K562 (cell line): Measurements from ENCODE around the gene USP32. TPM values are rescaled to one million over a fixed set of nuclear protein-coding genes. Genes with fewer than 3 reads are reported as not detected.
"Not testable (repeated sequence)": the region's sequence is repeated elsewhere in the genome, so short reads cannot be mapped to it uniquely, and the experiment has no call there.

Experiments used
- ATAC-seq: fragments of 200-7000 bp; cut with Tn5 transposase; 3 replicates; pipeline ENCODE4 v1.9.1; 2020; ENCODE audit warnings: moderate library complexity
- BruUV-seq: library from RNA; stranded (reverse); fragments of 400-500 nt; replicated peaks from 2 replicates; lab custom pipeline; 2021; lab: Mats Ljungman, UMichigan
- CTCF ChIA-PET: fragments of 300-600 bp; formaldehyde crosslinking; extraction: SDS; loops from one replicate; lab custom pipeline; 2021; ENCODE audit warnings: low intra/inter-chr PET ratio; lab: Yijun Ruan, JAX
- POLR2A ChIA-PET: fragments of 300-600, 350-650 bp; sonication (Branson Sonifier 250); formaldehyde crosslinking; extraction: SDS; loops from one replicate; lab custom pipeline; 2021; ENCODE audit warnings: antibody characterized with exemption, inconsistent platforms; lab: Yijun Ruan, JAX
- DNase-seq, 4 experiments: peaks; one replicate each; pipeline versions ENCODE4 v3.0.0 to v3.0.0-alpha.2; 2011 to 2018; ENCODE audit warnings: low spot score in 3 of 4, mixed read lengths in 3 of 4; ENCODE audit errors: extremely low read depth in 1 of 4
- FAIRE-seq: peaks from 2 replicates; lab custom pipeline; 2011; peaks lifted over from hg19 to GRCh38; lab: Jason Lieb, UNC
- H2AFZ ChIP-seq: 2 replicates; pipeline ENCODE4 v1.6.0; 2011; ENCODE audit warnings: low read depth, low read length, control low read depth, inconsistent platforms
- H3K27ac ChIP-seq: fragments of 200-600 bp; 3 replicates; pipeline ENCODE4 v1.8.0; 2011; ENCODE audit warnings: low read depth, mild to moderate bottlenecking, control low read depth, inconsistent platforms, low read length, moderate library complexity, mixed read lengths; ENCODE audit errors: extremely low read depth
- H3K27me3 ChIP-seq, 2 experiments: fragments of 300-600 bp in 1 of 2; 2 replicates in 1 of 2; 3 replicates in 1 of 2; pipeline versions ENCODE4 v1.6.0 to v1.8.0; 2011; ENCODE audit warnings: inconsistent platforms in 2 of 2, low read length in 2 of 2, mild to moderate bottlenecking in 1 of 2, mixed read lengths in 1 of 2, moderate library complexity in 1 of 2; ENCODE audit not compliant: control insufficient read depth in 2 of 2, insufficient read depth in 2 of 2
- H3K36me3 ChIP-seq: fragments of 300-600 bp; 3 replicates; pipeline ENCODE4 v1.8.0; 2011; ENCODE audit warnings: mild to moderate bottlenecking, low read length, inconsistent platforms; ENCODE audit not compliant: control insufficient read depth, insufficient read depth
- H3K4me1 ChIP-seq, 2 experiments: fragments of 200-600 bp in 1 of 2; replicated peaks in 1 of 2; 2 replicates in 1 of 2; 3 replicates in 1 of 2; pipeline versions ENCODE4 v1.5.1 to v1.8.0; 2011; ENCODE audit warnings: inconsistent platforms in 2 of 2, low read length in 2 of 2, mild to moderate bottlenecking in 1 of 2, mixed read lengths in 1 of 2, moderate library complexity in 1 of 2; ENCODE audit not compliant: control insufficient read depth in 2 of 2, insufficient read depth in 2 of 2
- H3K4me2 ChIP-seq: 2 replicates; pipeline ENCODE4 v1.6.1; 2011; ENCODE audit warnings: low read length, control low read depth, inconsistent platforms, mixed read lengths; ENCODE audit not compliant: insufficient read depth
- H3K4me3 ChIP-seq: fragments of 200-600 bp; sonication (generic), shearing (Covaris generic); 2 replicates; pipeline ENCODE4 v1.5.1; 2016; ENCODE audit warnings: control low read depth, inconsistent platforms
- H3K79me2 ChIP-seq: fragments of 200-600 bp; 3 replicates; pipeline ENCODE4 v1.8.0; 2011; ENCODE audit warnings: low read length, inconsistent platforms; ENCODE audit not compliant: control insufficient read depth, insufficient read depth
- H3K9ac ChIP-seq, 2 experiments: 2 replicates each; pipeline versions ENCODE4 v1.6.0 to v1.6.1; 2011; ENCODE audit warnings: low read depth in 2 of 2, low read length in 2 of 2, control low read depth in 1 of 2, inconsistent platforms in 1 of 2, mild to moderate bottlenecking in 1 of 2, mixed read lengths in 1 of 2; ENCODE audit not compliant: insufficient read depth in 1 of 2
- H3K9me1 ChIP-seq: one replicate; pipeline ENCODE4 v1.6.0; 2011; ENCODE audit warnings: inconsistent platforms, mild to moderate bottlenecking, low read length, moderate library complexity; ENCODE audit not compliant: control insufficient read depth, insufficient read depth
- H3K9me3 ChIP-seq: replicated peaks from 2 replicates; pipeline ENCODE4 v1.5.1; 2011; ENCODE audit warnings: low read depth, low read length, inconsistent platforms; ENCODE audit not compliant: control insufficient read depth, insufficient read depth
- H4K20me1 ChIP-seq: replicated peaks from 2 replicates; pipeline ENCODE4 v1.6.1; 2011; ENCODE audit warnings: low read length, inconsistent platforms, mixed read lengths; ENCODE audit not compliant: control insufficient read depth, insufficient read depth
- WGBS: fragments of 100-300 bp; shearing (Covaris generic); methylation state at CpG from one replicate; pipeline ENCODE4 v1.1.6; 2016; ENCODE audit warnings: low coverage, mixed read lengths; ENCODE audit not compliant: insufficient coverage; ENCODE audit errors: missing lambda C conversion rate; 5-methylcytosine and 5-hydroxymethylcytosine counted together
- in situ Hi-C: fragments of 300-500 bp; cut with MboI; formaldehyde crosslinking; loops from 4 replicates; pipeline ENCODE4 v1.15.0; 2018; ENCODE audit warnings: inconsistent platforms, mixed read lengths
- intact Hi-C: fragments of 100-400 bp; cut with micrococcal nuclease; formaldehyde crosslinking; loops from 2 replicates; pipeline ENCODE4 v1.14.2; 2022
- polyA plus RNA-seq, 8 experiments: library from polyadenylated mRNA; depleted of rRNA in 4 of 8; stranded (reverse) in 5 of 8; unstranded in 3 of 8; fragments of >200 nt; fragmentation: Nextera tagmentation in 2 of 8; fragmentation: Illumina TruSeq in 1 of 8; extraction: Ambion mirVana in 2 of 8; extraction: Trizol in 1 of 8; gene quantifications; 2 replicates each; pipeline versions ENCODE4 v1.2.1 to v1.2.3, GENCODE V29; 2011 to 2014; ENCODE audit warnings: inconsistent platforms in 1 of 8, missing spikeins in 1 of 8
- total RNA-seq, 7 experiments: library from RNA; depleted of rRNA in 6 of 7; stranded (reverse); fragments of >200 nt in 6 of 7; fragmentation: Illumina TruSeq in 2 of 7; extraction: Trizol in 2 of 7; gene quantifications; 2 replicates each; pipeline versions ENCODE4 v1.2.1 to v1.2.3, GENCODE V29; 2011 to 2021; ENCODE audit warnings: low replicate concordance in 1 of 7
- TF ChIP-seq, protein P1 (sequence below), 3 experiments: fragments of 200-800 bp in 1 of 3; fragments of 250-450 bp in 1 of 3; fragments of 450-650 bp in 1 of 3; sonication (Bioruptor Pico) in 1 of 3; sonication (Bioruptor generic) in 1 of 3; formaldehyde crosslinking in 1 of 3; IDR thresholded peaks; 2 replicates each; pipeline versions ENCODE4 v1.6.1 to v1.8.0; 2016 to 2022; ENCODE audit warnings: mild to moderate bottlenecking in 2 of 3, missing genetic modification characterization in 2 of 3, missing compliant biosample characterization in 1 of 3, moderate library complexity in 1 of 3

USP32 gene
- total and polyA plus RNA-seq, 9 of the 15 experiments (the other 6 are each of a cell fraction or from before 2014, with no cell fraction given) = 18.0 to 69.3 (median 47.1) TPM

DNA sequence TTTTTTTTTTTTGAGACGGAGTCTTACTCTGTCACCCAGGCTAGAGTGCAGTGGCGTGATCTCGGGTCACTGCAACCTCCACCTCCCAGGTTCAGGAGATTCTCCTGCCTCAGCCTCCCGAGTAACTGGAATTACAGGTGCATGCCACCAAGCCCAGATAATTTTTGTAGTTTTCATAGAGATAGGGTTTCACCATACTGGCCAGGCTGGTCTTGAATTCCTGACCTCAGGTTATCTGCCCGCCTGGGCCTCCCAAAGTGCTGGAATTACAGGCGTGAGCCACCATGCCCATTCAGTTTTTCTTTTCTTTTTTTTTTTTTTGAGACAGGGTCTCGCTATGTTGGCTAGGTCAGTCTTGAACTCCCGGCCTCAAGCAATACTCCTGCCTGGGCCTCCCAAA lies 164.7 kb downstream of the USP32 start:
- H3K4me2 ChIP-seq, H3K9me3 ChIP-seq, H2AFZ ChIP-seq, H3K4me3 ChIP-seq, H3K27me3 ChIP-seq, H3K4me1 ChIP-seq, in situ Hi-C loops, FAIRE-seq, POLR2A ChIA-PET, intact Hi-C loops, H3K9ac ChIP-seq, H3K27ac ChIP-seq, H4K20me1 ChIP-seq, H3K9me1 ChIP-seq, H3K79me2 ChIP-seq, ATAC-seq, BruUV-seq, DNase-seq: not testable (repeated sequence)
- WGBS = 98% methylated on average over 5 of the region's 8 CpGs
- H3K36me3 ChIP-seq = peaks cover 50% of the 10 kb centered on the region
- TF ChIP-seq, protein P1, sequence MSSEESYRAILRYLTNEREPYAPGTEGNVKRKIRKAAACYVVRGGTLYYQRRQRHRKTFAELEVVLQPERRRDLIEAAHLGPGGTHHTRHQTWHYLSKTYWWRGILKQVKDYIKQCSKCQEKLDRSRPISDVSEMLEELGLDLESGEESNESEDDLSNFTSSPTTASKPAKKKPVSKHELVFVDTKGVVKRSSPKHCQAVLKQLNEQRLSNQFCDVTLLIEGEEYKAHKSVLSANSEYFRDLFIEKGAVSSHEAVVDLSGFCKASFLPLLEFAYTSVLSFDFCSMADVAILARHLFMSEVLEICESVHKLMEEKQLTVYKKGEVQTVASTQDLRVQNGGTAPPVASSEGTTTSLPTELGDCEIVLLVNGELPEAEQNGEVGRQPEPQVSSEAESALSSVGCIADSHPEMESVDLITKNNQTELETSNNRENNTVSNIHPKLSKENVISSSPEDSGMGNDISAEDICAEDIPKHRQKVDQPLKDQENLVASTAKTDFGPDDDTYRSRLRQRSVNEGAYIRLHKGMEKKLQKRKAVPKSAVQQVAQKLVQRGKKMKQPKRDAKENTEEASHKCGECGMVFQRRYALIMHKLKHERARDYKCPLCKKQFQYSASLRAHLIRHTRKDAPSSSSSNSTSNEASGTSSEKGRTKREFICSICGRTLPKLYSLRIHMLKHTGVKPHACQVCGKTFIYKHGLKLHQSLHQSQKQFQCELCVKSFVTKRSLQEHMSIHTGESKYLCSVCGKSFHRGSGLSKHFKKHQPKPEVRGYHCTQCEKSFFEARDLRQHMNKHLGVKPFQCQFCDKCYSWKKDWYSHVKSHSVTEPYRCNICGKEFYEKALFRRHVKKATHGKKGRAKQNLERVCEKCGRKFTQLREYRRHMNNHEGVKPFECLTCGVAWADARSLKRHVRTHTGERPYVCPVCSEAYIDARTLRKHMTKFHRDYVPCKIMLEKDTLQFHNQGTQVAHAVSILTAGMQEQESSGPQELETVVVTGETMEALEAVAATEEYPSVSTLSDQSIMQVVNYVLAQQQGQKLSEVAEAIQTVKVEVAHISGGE (CRISPR knock-in tag; IDR thresholded peaks at IDR 0.05) = peak in 1 of 3 experiments; percentile 46; a peak in 1 of 6 replicates
- CTCF ChIA-PET = interaction anchor here (0.6 kb wide), 1 partner anchor 207 kb away, joined by 3 read pairs; no protein-coding TSS in a partner anchor
